Measurements from ENCODE around the gene DOK1.

DOK1 gene

DNA sequence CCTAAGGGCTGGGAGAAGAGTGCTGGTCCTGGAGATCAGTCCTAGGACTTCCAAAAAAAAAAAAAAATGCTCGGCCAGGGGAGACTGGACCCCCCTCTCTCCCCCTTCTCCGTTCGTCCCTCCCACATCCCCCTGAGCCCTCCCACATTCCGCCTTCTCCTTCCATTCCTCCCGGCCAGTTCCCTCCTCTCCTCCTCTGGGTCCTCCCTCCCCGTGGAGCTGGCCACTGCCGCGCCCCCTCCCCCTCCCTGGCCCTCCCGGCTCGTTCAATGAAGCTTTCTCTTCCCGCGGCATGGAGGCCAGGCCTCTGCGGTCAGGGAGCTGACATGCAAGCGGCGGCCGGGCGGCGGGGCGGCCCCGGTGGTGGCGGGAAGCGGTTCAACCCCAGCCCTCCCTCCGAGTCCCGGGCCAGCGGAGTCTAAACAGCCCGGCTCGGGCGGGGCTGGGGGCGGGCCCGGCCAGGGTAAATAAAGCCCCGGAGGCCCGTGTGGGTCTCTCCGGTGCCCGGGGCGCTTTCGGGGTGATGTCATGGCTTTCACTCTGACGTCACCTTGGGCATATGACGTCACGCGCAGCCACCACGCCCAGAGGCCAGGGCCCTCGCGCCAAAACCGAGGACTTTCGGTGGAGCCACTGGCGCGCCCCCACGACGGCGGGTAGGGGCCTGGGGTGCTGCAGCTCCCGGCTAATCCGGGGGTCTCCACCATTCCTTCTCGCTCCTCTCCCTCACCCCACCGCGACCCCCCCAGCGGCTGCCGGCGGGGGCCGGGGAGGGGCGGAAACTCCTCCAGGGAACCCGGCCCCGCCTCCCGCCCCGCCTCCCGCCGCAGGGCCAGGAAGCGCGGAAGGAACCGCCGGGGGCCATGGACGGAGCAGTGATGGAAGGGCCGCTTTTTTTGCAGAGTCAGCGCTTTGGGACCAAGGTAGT is at the start of gene DOK1, which contains the start of gene LOXL3:
TSS of gene DOK1 (plus strand) at position 829 of the 928 bp plus-strand sequence. CDS start at position 864, 35 bp downstream.
TSS of gene LOXL3 (minus strand) at position 51 of the 928 bp plus-strand sequence. CDS start 1,308 bp downstream, outside the sequence.
- ATAC-seq = peak; percentile 80 to 86

GRCh38 chr2:74505448-74506246 is 48.9 kb upstream of the DOK1 start:
- no peak for ATAC-seq

DNA sequence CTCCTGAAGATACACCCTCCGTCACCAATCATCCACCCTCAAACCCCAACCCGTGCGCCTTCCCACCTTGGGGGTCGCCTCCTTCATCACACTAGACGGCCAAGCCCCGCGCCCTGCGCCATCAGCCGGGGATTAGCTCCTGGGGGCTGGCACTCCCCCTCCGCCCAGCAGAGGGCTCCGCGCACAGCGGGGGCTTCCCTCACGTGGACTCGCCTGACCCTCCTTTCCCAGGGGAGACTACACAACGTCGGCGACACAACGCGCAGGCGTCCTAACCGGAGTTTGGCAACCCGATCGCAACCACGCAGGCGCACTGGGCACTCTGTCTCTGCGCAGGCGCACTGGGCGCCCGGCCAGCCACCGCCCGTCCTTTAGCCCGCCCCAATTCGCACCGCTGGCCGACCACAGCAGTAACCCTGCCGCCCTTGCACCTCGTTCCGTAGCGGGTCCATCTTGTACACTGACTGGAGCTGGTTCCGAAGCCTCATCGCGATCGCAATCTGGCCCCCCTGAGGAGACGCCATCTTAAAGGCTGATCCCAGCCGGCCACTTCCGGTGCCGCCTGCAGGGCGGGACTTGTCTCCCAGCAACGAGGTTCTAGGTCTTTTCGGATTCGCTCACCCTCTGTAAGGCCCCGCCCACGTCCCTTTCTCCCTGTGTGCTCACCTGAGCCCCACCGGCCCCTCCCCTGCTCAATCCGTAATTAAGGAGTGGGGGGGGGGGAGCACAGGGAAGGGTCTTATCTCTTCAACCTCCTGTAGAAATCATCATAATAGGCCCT is 47.2 kb upstream of the DOK1 start, which contains the start of gene PCGF1:
TSS of gene PCGF1 (minus strand) at position 551 of the 781 bp plus-strand sequence. CDS start at position 524, 27 bp downstream.
- ATAC-seq = peak; percentile 93 to 95

GRCh38 chr2:74507926-74508520 is 46.5 kb upstream of the DOK1 start:
- ATAC-seq = no peak

DNA sequence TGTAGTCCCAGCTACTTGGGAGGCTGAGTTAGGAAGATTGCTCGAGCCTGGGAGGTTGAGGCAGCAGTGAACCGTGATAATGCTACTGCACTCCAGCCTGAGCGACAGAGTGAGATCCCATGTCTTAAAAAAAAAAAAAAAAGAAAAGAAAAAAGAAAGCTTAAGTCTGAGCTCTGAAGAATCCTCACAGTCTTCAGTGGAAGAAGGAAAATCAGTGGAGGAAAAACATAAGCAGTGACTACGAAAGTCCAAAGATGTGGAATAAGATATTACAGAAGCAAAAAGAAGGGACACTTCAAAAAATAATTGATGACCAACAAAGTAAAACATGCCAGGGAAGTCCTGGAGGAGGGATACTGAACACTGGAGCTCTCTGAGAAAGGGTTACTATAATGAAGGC is 44.2 kb upstream of the DOK1 start:
- ATAC-seq = no peak

DNA sequence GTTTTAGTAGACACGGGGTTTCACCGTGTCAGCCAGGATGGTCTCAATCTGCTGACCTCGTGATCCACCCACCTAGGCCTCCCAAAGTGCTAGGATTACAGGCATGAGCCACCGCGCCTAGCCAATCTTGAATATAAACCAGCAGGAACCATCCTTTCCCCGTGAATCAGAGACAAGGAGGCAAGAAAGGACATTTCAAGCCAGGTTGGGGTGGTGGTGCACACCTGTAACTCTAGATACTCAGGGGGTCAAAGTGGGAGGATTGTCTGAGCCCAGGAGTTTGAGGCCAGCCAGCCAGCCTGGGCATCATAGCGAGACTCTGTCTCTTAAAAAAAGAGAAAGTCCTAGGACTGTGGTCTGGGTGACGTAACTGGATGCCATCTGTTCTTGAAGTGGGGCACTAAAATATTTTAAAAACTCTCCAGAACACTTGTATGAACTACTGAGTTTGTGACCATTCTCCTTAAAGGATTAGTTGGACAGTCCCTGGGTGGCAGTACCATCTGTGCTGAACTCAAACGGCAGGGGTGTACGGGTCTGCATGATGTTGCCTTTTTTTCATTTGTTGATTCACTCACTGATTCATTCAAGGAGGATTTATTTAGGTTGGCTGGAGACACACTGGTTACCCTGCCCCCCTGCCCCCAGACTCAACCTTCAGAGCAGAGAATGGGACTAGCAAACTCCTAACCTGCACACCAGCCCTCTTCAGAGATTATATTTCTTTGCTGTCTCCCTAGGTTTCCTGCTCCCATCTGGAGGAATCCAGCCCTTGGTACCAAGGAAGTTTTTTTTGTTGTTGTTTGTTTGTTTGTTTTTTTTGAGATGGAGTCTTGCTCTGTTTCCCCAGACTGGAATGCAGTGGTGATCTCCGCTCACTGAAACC is 43.2 kb upstream of the DOK1 start:
- ATAC-seq = no peak

- ATAC-seq = no peak
These were observed 41.5 kb upstream of the DOK1 start for GRCh38 chr2:74512744-74513604.

DNA sequence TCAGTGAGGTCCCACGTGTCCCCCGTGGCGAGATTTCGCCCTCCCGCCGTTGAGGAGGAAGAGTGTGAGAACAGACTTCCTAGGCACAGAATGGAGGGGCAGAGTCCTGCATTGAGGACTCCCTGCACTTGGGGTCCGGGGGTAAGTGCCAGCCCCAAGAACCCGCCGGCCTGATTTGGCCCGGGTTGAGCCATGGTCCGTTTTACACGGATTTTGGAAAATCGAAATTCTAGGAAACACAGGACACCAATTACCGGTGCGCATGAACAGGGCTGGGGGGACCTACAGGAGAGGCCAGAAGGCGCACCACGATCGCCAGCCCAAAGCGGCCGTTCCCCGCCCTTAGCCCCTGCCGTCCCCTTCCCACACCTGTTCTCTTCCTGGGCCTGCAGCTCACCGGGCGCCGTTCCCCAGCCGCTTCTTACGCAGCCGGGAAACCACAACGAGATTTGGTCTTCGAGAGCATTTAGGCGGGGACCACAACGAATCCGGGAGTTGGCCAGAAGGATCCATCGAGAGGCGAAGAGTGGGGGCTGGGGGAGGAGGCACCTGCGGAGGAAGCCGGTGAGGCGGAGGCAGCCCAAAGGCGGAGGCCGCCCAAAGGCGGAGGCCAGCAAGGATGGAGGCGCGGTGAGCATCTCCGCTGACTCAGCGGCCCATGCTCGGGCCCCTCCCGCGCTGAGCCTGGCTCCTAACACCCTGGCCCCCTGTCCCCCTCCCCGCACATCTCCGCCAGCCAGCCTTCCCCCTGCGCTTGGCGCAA is 40.7 kb upstream of the DOK1 start:
- no peak for ATAC-seq

- ATAC-seq = no peak
These were observed 39.9 kb upstream of the DOK1 start, which contains the start of gene TLX2 for GRCh38 chr2:74514368-74515270. Gene TLX2, plus strand, starts transcription at chr2:74514450. Its CDS starts 357 bp downstream, at chr2:74514807.

DNA sequence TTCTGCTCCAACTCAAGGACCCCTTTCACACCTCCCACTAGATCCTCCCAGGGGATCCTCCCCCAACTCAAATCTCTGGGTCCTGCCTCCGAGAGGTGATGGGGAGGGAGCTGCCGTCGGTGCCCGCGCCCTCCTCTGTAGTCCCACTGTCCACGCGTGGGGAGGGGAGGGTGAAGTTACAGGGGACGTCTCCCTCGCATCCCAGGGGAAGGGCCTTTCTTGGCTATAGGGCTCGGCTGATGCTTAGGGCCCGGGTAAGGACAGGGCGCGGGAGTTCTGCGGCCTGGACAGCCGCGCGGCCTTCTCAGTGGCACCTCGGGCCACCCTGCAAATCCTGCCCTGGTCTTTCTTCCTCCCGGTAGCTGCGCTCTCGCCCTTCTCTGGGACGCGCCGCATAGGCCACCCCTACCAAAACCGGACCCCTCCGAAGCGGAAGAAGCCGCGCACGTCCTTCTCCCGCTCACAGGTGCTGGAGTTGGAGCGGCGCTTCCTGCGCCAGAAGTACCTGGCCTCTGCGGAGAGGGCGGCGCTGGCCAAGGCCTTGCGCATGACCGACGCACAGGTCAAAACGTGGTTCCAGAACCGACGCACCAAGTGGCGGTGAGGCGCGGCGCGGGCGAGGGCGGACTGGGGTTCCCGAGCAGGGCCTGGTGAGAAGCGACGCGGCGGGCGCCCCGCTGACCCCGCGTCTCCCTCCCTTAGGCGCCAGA is 39.1 kb upstream of the DOK1 start:
- no peak for ATAC-seq

DNA sequence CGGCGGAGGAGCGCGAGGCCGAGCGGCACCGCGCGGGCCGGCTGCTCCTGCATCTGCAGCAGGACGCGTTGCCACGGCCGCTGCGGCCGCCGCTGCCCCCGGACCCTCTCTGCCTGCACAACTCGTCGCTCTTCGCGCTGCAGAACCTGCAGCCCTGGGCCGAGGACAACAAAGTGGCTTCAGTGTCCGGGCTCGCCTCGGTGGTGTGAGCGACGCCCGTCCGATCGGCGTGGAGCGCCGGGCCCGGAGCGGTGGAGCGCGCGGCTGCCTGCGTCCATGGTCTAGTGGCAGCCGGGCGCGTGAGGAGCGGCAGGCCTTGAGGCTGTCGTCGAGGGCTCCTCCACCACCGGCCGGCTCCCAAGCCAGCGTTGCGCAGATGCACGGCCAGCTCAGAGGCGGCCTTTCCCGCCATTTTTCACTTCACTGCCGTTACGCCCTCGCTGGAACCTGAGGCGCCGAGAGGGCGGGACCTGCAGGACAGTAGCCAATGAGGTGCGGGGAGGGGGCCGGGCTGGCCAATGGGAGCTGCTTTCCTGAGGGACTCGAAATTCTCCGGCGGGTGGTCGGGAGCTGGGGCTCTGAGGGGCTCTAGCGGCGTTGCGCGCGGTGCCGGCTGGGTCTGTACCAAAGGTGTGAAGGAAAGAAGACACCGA is 38.4 kb upstream of the DOK1 start:
- ATAC-seq = peak; percentile 87 to 88

- no peak for ATAC-seq
These were observed 37.9 kb upstream of the DOK1 start for GRCh38 chr2:74516650-74517049.

GRCh38 chr2:74522516-74522915 is 32.0 kb upstream of the DOK1 start:
- ATAC-seq = no peak

DNA sequence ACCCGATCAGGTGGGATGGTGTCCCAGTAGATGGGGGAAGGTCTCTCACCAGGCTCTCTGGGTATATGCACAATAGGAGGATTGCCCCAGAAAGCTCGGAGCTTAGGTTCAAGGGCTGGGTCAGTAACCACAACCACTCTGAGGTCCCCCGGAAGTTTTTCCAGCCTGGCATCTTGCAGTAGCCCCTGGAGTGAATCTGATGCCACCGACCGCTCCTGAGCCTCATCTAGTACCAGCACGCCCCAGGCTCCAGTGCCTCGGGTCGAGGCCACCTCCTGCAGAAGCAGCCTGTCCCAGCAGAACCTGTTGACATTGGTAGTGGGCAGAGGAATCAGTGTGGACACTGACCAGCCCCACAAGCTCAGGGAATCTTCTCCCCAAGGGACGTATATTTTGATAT is 30.5 kb upstream of the DOK1 start:
- ATAC-seq = no peak

GRCh38 chr2:74524955-74525716 is 29.4 kb upstream of the DOK1 start:
- ATAC-seq = no peak
